Transverse colon (tissue), 4 donors: Measurements from ENCODE around the gene P3H2. TPM values are rescaled to one million over a fixed set of nuclear protein-coding genes. Genes with fewer than 3 reads are reported as not detected.
"Not testable (repeated sequence)": the region's sequence is repeated elsewhere in the genome, so short reads cannot be mapped to it uniquely, and the experiment has no call there.

Experiments used
- DNase-seq: peaks from one replicate; pipeline ENCODE4 v3.0.0-alpha.2; 2019
- H3K27ac ChIP-seq, 4 donors: fragments of 200-600 bp; sonication (generic); 2 replicates each; pipeline ENCODE4 v1.5.1; 2016 to 2018; ENCODE audit warnings: inconsistent platforms in 4 of 4
- H3K27me3 ChIP-seq: fragments of 200-600 bp; sonication (generic); 2 replicates; pipeline ENCODE4 v1.5.1; 2017; ENCODE audit warnings: inconsistent platforms
- H3K36me3 ChIP-seq, 4 donors: fragments of 200-600 bp; sonication (generic); 2 replicates each; pipeline ENCODE4 v1.5.1; 2017 to 2019; ENCODE audit warnings: inconsistent platforms in 4 of 4
- H3K4me1 ChIP-seq, 4 donors: fragments of 200-600 bp; sonication (generic); 2 replicates each; pipeline ENCODE4 v1.5.1; 2017 to 2020; ENCODE audit warnings: inconsistent platforms in 4 of 4
- H3K4me3 ChIP-seq, 4 donors: fragments of 200-600 bp; sonication (generic); 1 replicate in 1 of 4; 2 replicates in 3 of 4; pipeline versions ENCODE4 v1.5.1 to v1.6.1; 2017 to 2019; ENCODE audit warnings: inconsistent platforms in 4 of 4
- H3K9me3 ChIP-seq, 2 donors: fragments of 200-600 bp; sonication (generic); 2 replicates each; pipeline ENCODE4 v1.5.1; 2017 to 2019; ENCODE audit warnings: inconsistent platforms in 2 of 2
- EP300 ChIP-seq: sonication (generic); formaldehyde crosslinking; IDR thresholded peaks from one replicate; pipeline ENCODE4 v1.6.1; 2017; ENCODE audit warnings: antibody characterized with exemption, low read depth
- POLR2A ChIP-seq: fragments of 450-650 bp; IDR thresholded peaks from one replicate; pipeline ENCODE4 v1.6.1; 2016; ENCODE audit warnings: antibody characterized with exemption, mild to moderate bottlenecking, moderate library complexity
- POLR2AphosphoS5 ChIP-seq, 3 donors: sonication (generic); formaldehyde crosslinking; IDR thresholded peaks; one replicate each; pipeline ENCODE4 v1.6.1; 2016; ENCODE audit warnings: antibody characterized with exemption in 3 of 3
- WGBS, 2 donors: methylation state at CpG; one replicate each; pipeline ENCODE4 v1.1.5; 2018; ENCODE audit warnings: low coverage in 1 of 2; 5-methylcytosine and 5-hydroxymethylcytosine counted together
- in situ Hi-C, 4 donors: fragments of 200-750 bp; cut with MboI; loops; one replicate each; pipeline versions ENCODE4 v1.15.0 to v1.15.1; 2017; ENCODE audit warnings: low sequenced_read_pairs in 3 of 4, low pct_ligation_motif_present in 1 of 4, low pct_unique_long_range_greater_than_20kb in 1 of 4
- intact Hi-C: fragments of 100-400 bp; cut with DNase I; formaldehyde crosslinking; loops from one replicate; pipeline ENCODE4 v1.15.1; 2023; ENCODE audit warnings: low total_unique reads
- total RNA-seq, 4 donors: library from RNA; depleted of rRNA; stranded (reverse); fragments of >200 nt; gene quantifications; one replicate each; pipeline ENCODE4 v1.1.0, GENCODE V29; 2016
- TF ChIP-seq, protein P1 (sequence below), 5 experiments: fragments of 200-600 bp in 3 of 5; fragments of 450-650 bp in 2 of 5; sonication (generic) in 3 of 5; IDR thresholded peaks; 1 replicate in 2 of 5; 2 replicates in 3 of 5; pipeline ENCODE4 v1.5.1; 2016 to 2017; ENCODE audit warnings: antibody characterized with exemption in 5 of 5, inconsistent platforms in 3 of 5, mild to moderate bottlenecking in 2 of 5, moderate library complexity in 1 of 5

Gene P3H2
- total RNA-seq, 4 donors from 2014 or later, result 26.6 to 153 (median 54.3) TPM

DNA sequence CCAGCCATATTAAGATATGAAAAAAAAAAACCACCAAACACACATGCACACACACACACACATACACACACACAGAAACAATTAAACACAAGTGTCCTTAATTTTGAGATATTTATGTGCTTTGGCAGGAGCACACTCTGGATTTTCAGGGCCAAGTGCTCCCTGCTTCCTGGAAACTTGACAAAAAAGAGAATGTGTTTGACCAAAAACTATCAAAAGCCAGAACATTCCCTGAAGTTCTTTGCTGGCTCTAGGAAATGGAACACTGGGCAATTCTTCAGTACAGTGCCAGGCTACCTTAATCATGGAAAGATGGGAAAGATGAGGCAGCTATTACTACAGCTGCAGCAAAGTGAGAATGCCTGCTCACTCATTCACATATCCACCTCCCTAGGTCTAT is 44.6 kb downstream of the P3H2 start:
- TF ChIP-seq POLR2A (no peak), POLR2AphosphoS5 (IDR thresholded peaks at IDR 0.05) (peak in 1 of 3 donors; percentile 23)
- Histone ChIP-seq H3K4me3 (no peak overlapping the region), H3K4me1 (peaks cover 5 to 14% (median 7%) of the 10 kb centered on the region in 4 donors), H3K27me3 (no peaks in the 10 kb centered on the region), H3K27ac (peak overlapping the region; percentile 1 to 53 (median 48)), H3K9me3 (no peaks in the 10 kb centered on the region), H3K36me3 (no peaks in the 10 kb centered on the region)
- DNase-seq, result no peak
- intact Hi-C loops (no loop called here), in situ Hi-C loops (no loop called here)

- 76 to 83% methylated on average over 2 of the region's 2 CpGs for WGBS, 2 donors
- DNase-seq, result no peak
- intact Hi-C loops (no loop called here), in situ Hi-C loops (no loop called here)
- Histone ChIP-seq H3K27me3 (no peaks in the 10 kb centered on the region), H3K27ac (no peak overlapping the region), H3K4me3 (no peak overlapping the region), H3K36me3 (no peaks in the 10 kb centered on the region), H3K9me3 (no peaks in the 10 kb centered on the region), H3K4me1 (peaks cover 5 to 14% (median 7%) of the 10 kb centered on the region in 4 donors)
- TF ChIP-seq, protein P1, sequence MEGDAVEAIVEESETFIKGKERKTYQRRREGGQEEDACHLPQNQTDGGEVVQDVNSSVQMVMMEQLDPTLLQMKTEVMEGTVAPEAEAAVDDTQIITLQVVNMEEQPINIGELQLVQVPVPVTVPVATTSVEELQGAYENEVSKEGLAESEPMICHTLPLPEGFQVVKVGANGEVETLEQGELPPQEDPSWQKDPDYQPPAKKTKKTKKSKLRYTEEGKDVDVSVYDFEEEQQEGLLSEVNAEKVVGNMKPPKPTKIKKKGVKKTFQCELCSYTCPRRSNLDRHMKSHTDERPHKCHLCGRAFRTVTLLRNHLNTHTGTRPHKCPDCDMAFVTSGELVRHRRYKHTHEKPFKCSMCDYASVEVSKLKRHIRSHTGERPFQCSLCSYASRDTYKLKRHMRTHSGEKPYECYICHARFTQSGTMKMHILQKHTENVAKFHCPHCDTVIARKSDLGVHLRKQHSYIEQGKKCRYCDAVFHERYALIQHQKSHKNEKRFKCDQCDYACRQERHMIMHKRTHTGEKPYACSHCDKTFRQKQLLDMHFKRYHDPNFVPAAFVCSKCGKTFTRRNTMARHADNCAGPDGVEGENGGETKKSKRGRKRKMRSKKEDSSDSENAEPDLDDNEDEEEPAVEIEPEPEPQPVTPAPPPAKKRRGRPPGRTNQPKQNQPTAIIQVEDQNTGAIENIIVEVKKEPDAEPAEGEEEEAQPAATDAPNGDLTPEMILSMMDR (IDR thresholded peaks at IDR 0.05), result no peak
- TF ChIP-seq POLR2AphosphoS5 (IDR thresholded peaks at IDR 0.05) (no peak), POLR2A (no peak), EP300 (no peak)
Observed at GRCh38 chr3:190074817-190075216, 45.9 kb downstream of the P3H2 start.

- DNase-seq, result peak; percentile 18
- intact Hi-C loops (no loop called here), in situ Hi-C loops (no loop called here)
- WGBS, 2 donors, result 43 to 55% methylated on average over 4 to 6 of the region's 6 CpGs
- H3K27me3 ChIP-seq, result no peaks in the 10 kb centered on the region
- H3K27ac ChIP-seq, result peak overlapping the region; percentile 0 to 25 (median 20)
- H3K36me3 ChIP-seq, result no peaks in the 10 kb centered on the region
- H3K4me3 ChIP-seq, result no peak overlapping the region
- TF ChIP-seq, protein P1 (IDR thresholded peaks at IDR 0.05), result no peak
- no peak for TF ChIP-seq POLR2A
- TF ChIP-seq POLR2AphosphoS5 (IDR thresholded peaks at IDR 0.05), result no peak
- TF ChIP-seq EP300, result no peak
- peaks cover 5 to 17% (median 7%) of the 10 kb centered on the region in 4 donors for H3K4me1 ChIP-seq
- no peaks in the 10 kb centered on the region for H3K9me3 ChIP-seq
Observed at GRCh38 chr3:190073264-190074008, 47.3 kb downstream of the P3H2 start.

GRCh38 chr3:190072856-190073255 is 47.8 kb downstream of the P3H2 start:
- no peaks in the 10 kb centered on the region for H3K36me3 ChIP-seq
- in situ Hi-C loops (no loop called here), intact Hi-C loops (no loop called here)
- H3K27me3 ChIP-seq, result no peaks in the 10 kb centered on the region
- no peak overlapping the region for H3K4me3 ChIP-seq
- H3K9me3 ChIP-seq, result no peaks in the 10 kb centered on the region
- WGBS, 2 donors, result 44 to 58% methylated on average over 1 of the region's 1 CpG
- DNase-seq, result no peak
- H3K4me1 ChIP-seq, result peaks cover 5 to 17% (median 7%) of the 10 kb centered on the region in 4 donors
- TF ChIP-seq, protein P1 (IDR thresholded peaks at IDR 0.05), result no peak
- no peak for TF ChIP-seq POLR2A
- no peak for TF ChIP-seq POLR2AphosphoS5 (IDR thresholded peaks at IDR 0.05)
- TF ChIP-seq EP300, result no peak
- peak overlapping the region; percentile 0 to 25 (median 20) for H3K27ac ChIP-seq

DNA sequence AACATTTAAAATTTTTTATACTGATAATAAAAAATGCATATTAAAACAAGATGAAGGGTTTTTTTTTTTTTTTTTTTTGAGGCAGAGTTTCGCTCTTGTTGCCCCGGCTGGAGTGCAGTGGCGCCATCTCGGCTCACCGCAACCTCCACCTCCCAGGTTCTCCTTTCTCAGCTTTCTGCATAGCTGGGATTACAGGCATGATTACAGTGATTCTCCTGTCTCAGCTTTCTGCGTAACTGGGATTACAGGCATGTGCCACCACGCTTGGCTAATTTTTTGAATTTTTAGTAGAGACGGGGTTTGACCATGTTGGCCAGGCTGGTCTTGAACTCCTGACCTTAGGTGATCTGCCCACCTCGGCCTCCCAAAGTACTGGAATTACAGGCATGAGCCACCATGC is 48.8 kb downstream of the P3H2 start:
- H3K27ac ChIP-seq, H3K4me3 ChIP-seq, H3K27me3 ChIP-seq, intact Hi-C loops, in situ Hi-C loops, DNase-seq, H3K9me3 ChIP-seq, H3K36me3 ChIP-seq: not testable (repeated sequence)
- 83 to 93% methylated on average over 1 to 9 of the region's 9 CpGs for WGBS, 2 donors
- H3K4me1 ChIP-seq, result peaks cover 4 to 17% (median 7%) of the 10 kb centered on the region in 4 donors
